A673 (cell line): ENCODE results near the gene BCL2L2. TPM values are rescaled to one million over a fixed set of nuclear protein-coding genes. Genes with fewer than 3 reads are reported as not detected.
"Not testable (repeated sequence)": the region's sequence is repeated elsewhere in the genome, so short reads cannot be mapped to it uniquely, and the experiment has no call there.

Experiments
- Bru-seq: library from RNA; stranded (reverse); fragments of 400-500 nt; gene quantifications from one replicate; lab custom pipeline; 2021; lab: Mats Ljungman, UMichigan
- BruChase-seq, 2 experiments: library from RNA; stranded (reverse); fragments of 400-500 nt; gene quantifications; one replicate each; lab custom pipeline; 2021; lab: Mats Ljungman, UMichigan
- BruUV-seq: library from RNA; stranded (reverse); fragments of 400-500 nt; replicated peaks from 2 replicates; lab custom pipeline; 2021; lab: Mats Ljungman, UMichigan
- CTCF ChIA-PET: fragments of 300-600 bp; sonication (Branson Sonifier 250); formaldehyde crosslinking; loops from one replicate; lab custom pipeline; 2022; ENCODE audit warnings: antibody characterized with exemption; lab: Charles Lee
- POLR2A ChIA-PET: fragments of 300-600 bp; sonication (Branson Sonifier 250); formaldehyde crosslinking; loops from one replicate; lab custom pipeline; 2022; ENCODE audit warnings: antibody characterized with exemption; ENCODE audit not compliant: low non-redundant PET; lab: Charles Lee
- DNase-seq: peaks from one replicate; pipeline ENCODE4 v3.0.0-alpha.2; 2015; ENCODE audit warnings: low spot score
- H3K27ac ChIP-seq: fragments of 200-600 bp; sonication (generic); 2 replicates; pipeline ENCODE4 v1.5.1; 2016; ENCODE audit warnings: mixed run types, low read depth, mild to moderate bottlenecking, mixed read lengths, antibody characterized with exemption, low read length; ENCODE audit not compliant: poor library complexity, severe bottlenecking
- H3K27me3 ChIP-seq: fragments of 200-600 bp; sonication (generic); replicated peaks from 2 replicates; pipeline ENCODE4 v1.6.1; 2017; ENCODE audit warnings: mixed run types, low read depth, mild to moderate bottlenecking, mixed read lengths, antibody characterized with exemption, low read length; ENCODE audit not compliant: insufficient read depth, poor library complexity
- H3K36me3 ChIP-seq: fragments of 200-600 bp; sonication (generic); 2 replicates; pipeline ENCODE4 v1.6.1; 2016; ENCODE audit warnings: mixed run types, mild to moderate bottlenecking, mixed read lengths, antibody characterized with exemption, low read length; ENCODE audit not compliant: insufficient read depth, poor library complexity, severe bottlenecking
- H3K4me1 ChIP-seq: fragments of 200-600 bp; sonication (generic); 2 replicates; pipeline ENCODE4 v1.6.1; 2017; ENCODE audit warnings: mixed run types, mild to moderate bottlenecking, mixed read lengths, antibody characterized with exemption, low read length; ENCODE audit not compliant: insufficient read depth, poor library complexity, severe bottlenecking
- H3K4me3 ChIP-seq: fragments of 200-600 bp; sonication (generic); 2 replicates; pipeline ENCODE4 v1.5.1; 2016; ENCODE audit warnings: low read depth, mixed run types, mild to moderate bottlenecking, mixed read lengths, low read length; ENCODE audit not compliant: poor library complexity, severe bottlenecking
- H3K9me3 ChIP-seq: fragments of 200-600 bp; sonication (generic); 2 replicates; pipeline ENCODE4 v1.6.1; 2016; ENCODE audit warnings: mixed run types, low read depth, mild to moderate bottlenecking, mixed read lengths, antibody characterized with exemption, low read length; ENCODE audit not compliant: poor library complexity, severe bottlenecking
- CTCF ChIP-seq: fragments of 300-800, 200-600 bp; sonication (generic); conservative IDR thresholded peaks from 2 replicates; pipeline ENCODE4 v1.5.1; 2017; ENCODE audit warnings: low read depth, mild to moderate bottlenecking, antibody characterized with exemption, low read length, moderate library complexity, mixed read lengths
- EZH2 ChIP-seq: fragments of 200-600 bp; sonication (generic); IDR thresholded peaks from 2 replicates; pipeline ENCODE4 v1.6.1; 2017; ENCODE audit warnings: borderline replicate concordance, low read depth, mild to moderate bottlenecking, mixed read lengths, antibody characterized with exemption, low read length; ENCODE audit not compliant: poor library complexity, severe bottlenecking
- intact Hi-C: fragments of 100-400 bp; cut with micrococcal nuclease; formaldehyde crosslinking; loops from one replicate; pipeline ENCODE4 v1.10.0; 2022; ENCODE audit not compliant: unreplicated experiment
- long read RNA-seq: library from polyadenylated mRNA; stranded (forward); transcript quantifications from one replicate; pipeline ENCODE4 v2.0.0, GENCODE V29; 2022
- total RNA-seq: library from RNA; stranded (reverse); gene quantifications from 2 replicates; pipeline ENCODE4 v1.2.3, GENCODE V29; 2021

Gene BCL2L2
- total RNA-seq: 22.8 and 25.1 TPM in 2 replicates
- Bru-seq, nascent RNA: percentile 88 among the genes with signal in this experiment
- BruChase-seq, experiment 1, labeled RNA remaining after a 2-hour chase: percentile 97 among the genes with signal in this experiment
- percentile 99 among the genes with signal in this experiment for BruChase-seq, experiment 2, labeled RNA remaining after a 6-hour chase
- long read RNA-seq, partial matches to known transcripts: 0 of 3 reads
- long read RNA-seq, other reads (novel, unspliced or antisense): 1 of 3 reads

- no TSS peak for BruUV-seq
- H3K4me1 ChIP-seq: peaks cover 15% of the 10 kb centered on the region
- POLR2A ChIA-PET: no interaction called here
- peak; percentile 92 for DNase-seq
- intact Hi-C loops: no loop called here
- peaks cover 6% of the 10 kb centered on the region for H3K36me3 ChIP-seq
- peak within 1 kb of the TSS; percentile 85 for H3K4me3 ChIP-seq
- TF ChIP-seq EZH2 (no peak), CTCF (no peak)
- H3K27me3 ChIP-seq: no peaks in the 10 kb centered on the region
- H3K27ac ChIP-seq: peak within 1 kb of the TSS; percentile 83
- CTCF ChIA-PET: interaction anchor here (0.6 to 1.5 kb wide), 5 partner anchors 10 to 256 kb away, joined by 3 to 5 read pairs (median 4); partner anchors contain the start of gene C14orf119
- no peaks in the 10 kb centered on the region for H3K9me3 ChIP-seq
Measured at GRCh38 chr14:23306412-23307145, at the start of gene BCL2L2. Gene BCL2L2 (plus strand): TSS chr14:23306833. CDS start chr14:23307768, 935 bp downstream.

- ChIA-PET CTCF (no interaction called here), POLR2A (no interaction called here)
- Histone ChIP-seq H3K27ac (no peak overlapping the region), H3K27me3 (peaks cover 12% of the 10 kb centered on the region), H3K9me3 (no peaks in the 10 kb centered on the region), H3K36me3 (no peaks in the 10 kb centered on the region), H3K4me3 (no peak overlapping the region), H3K4me1 (no peaks in the 10 kb centered on the region)
- no peak for DNase-seq
- BruUV-seq: no TSS peak
- TF ChIP-seq CTCF (no peak), EZH2 (no peak)
- intact Hi-C loops: no loop called here
Measured at GRCh38 chr14:23258256-23258655, 48.4 kb upstream of the BCL2L2 start.

GRCh38 chr14:23259426-23259825 lies 47.2 kb upstream of the BCL2L2 start:
- H3K4me3 ChIP-seq: no peak overlapping the region
- H3K9me3 ChIP-seq: no peaks in the 10 kb centered on the region
- peak; percentile 52 for DNase-seq
- H3K27ac ChIP-seq: no peak overlapping the region
- POLR2A ChIA-PET: interaction anchor here (0.8 kb wide), 1 partner anchor 343 kb away, joined by 4 read pairs; no protein-coding TSS in a partner anchor
- no peaks in the 10 kb centered on the region for H3K4me1 ChIP-seq
- no peak for TF ChIP-seq CTCF
- no peak for TF ChIP-seq EZH2
- BruUV-seq: no TSS peak
- H3K27me3 ChIP-seq: peaks cover 12% of the 10 kb centered on the region
- intact Hi-C loops: no loop called here
- H3K36me3 ChIP-seq: no peaks in the 10 kb centered on the region
- CTCF ChIA-PET: interaction anchor here (1.3 kb wide), 1 partner anchor 139 kb away, joined by 6 read pairs; no protein-coding TSS in a partner anchor

GRCh38 chr14:23260849-23261248 lies 45.8 kb upstream of the BCL2L2 start:
- POLR2A ChIA-PET, BruUV-seq: not testable (repeated sequence)
- intact Hi-C loops: loop anchor here (10.0 kb wide), 1 partner anchor 204 kb away; the partner anchor contains the start of gene NGDN

More at GRCh38 chr14:23260849-23261248, 45.8 kb upstream of the BCL2L2 start:
- H3K4me3 ChIP-seq, H3K4me1 ChIP-seq, H3K27ac ChIP-seq, H3K36me3 ChIP-seq, H3K9me3 ChIP-seq, DNase-seq, CTCF ChIA-PET: not testable (repeated sequence)
- H3K27me3 ChIP-seq: peaks cover 12% of the 10 kb centered on the region
